Measurements from ENCODE around the gene C4orf50.

C4orf50 gene

DNA sequence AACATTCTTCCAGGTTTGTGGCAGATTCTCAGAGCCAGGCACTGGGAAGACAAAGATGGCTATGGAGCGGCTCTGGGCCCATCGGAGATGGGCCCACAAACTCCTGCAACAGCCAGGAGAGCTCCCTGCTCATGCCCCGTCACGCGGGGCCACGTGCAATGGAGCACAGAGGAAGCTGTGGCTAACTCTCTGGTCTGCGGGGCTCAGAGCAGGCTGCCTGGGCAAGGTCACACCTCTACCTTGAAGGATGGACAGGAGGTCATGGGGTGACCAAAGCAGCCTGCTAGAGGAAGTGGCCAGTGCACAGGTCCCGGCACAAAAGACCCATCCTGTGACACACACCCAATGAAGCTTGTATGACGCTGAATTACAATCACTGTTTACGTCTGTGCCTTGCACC lies 45.2 kb downstream of the C4orf50 start:
- H3K4me3 ChIP-seq (ENCODE audit: low read depth, low read length), result no peak overlapping the region
- TF ChIP-seq, protein P1, sequence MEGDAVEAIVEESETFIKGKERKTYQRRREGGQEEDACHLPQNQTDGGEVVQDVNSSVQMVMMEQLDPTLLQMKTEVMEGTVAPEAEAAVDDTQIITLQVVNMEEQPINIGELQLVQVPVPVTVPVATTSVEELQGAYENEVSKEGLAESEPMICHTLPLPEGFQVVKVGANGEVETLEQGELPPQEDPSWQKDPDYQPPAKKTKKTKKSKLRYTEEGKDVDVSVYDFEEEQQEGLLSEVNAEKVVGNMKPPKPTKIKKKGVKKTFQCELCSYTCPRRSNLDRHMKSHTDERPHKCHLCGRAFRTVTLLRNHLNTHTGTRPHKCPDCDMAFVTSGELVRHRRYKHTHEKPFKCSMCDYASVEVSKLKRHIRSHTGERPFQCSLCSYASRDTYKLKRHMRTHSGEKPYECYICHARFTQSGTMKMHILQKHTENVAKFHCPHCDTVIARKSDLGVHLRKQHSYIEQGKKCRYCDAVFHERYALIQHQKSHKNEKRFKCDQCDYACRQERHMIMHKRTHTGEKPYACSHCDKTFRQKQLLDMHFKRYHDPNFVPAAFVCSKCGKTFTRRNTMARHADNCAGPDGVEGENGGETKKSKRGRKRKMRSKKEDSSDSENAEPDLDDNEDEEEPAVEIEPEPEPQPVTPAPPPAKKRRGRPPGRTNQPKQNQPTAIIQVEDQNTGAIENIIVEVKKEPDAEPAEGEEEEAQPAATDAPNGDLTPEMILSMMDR (IDR thresholded peaks at IDR 0.05; ENCODE audit: insufficient read depth, low read length, missing control alignments), result no peak
- POLR2A ChIA-PET, result no interaction called here
- CTCF ChIA-PET, result interaction anchor here (0.6 kb wide), 1 partner anchor 25 kb away, joined by 3 read pairs; no protein-coding TSS in a partner anchor
- DNase-seq (ENCODE audit: low read depth, low spot score), result no peak

DNA sequence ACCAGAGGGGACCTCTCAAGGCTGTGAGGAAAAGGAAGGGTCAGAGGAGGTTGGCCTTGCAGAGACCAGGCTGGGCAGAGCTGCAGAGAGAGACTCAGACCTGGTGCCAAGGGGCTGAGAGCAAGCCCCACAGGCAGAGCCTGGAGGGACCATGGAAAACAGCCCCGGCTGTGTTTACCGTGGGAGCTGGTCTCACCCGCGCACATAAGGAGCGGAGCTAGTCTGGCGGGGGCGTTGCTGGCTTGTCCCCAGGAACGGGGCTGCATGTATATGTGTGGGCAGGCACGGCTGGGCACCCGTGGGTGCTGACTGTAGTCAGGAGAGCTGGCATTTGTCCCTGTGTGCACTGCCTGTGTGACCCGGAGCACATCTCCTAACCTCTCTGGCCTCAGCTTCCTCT lies 45.7 kb downstream of the C4orf50 start:
- TF ChIP-seq, protein P1 (IDR thresholded peaks at IDR 0.05; ENCODE audit: insufficient read depth, low read length, missing control alignments), result no peak
- ChIA-PET CTCF (interaction anchor here (0.6 kb wide), 1 partner anchor 25 kb away, joined by 3 read pairs; no protein-coding TSS in a partner anchor), POLR2A (no interaction called here)
- no peak overlapping the region for H3K4me3 ChIP-seq (ENCODE audit: low read depth, low read length)
- no peak for DNase-seq (ENCODE audit: low read depth, low spot score)

DNA sequence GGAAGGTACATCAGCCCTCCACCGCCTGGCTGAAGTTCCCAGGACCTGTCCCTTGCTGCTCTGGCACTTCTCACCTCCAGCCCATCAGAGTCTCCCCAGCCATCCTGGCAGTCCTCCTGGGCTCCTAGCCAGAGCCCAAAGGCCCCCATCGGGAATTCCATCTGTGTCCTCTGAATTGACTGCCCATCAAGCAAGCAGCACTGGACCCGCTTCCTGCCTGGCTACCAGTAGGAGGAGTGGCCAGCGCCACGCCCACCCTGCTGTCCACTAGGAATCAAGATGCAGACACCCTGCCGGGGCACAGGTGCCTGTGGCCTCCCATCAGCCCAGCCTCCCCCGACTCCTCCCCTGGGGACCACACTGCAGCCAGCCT lies 47.2 kb downstream of the C4orf50 start:
- CTCF ChIA-PET, result no interaction called here
- TF ChIP-seq, protein P1 (IDR thresholded peaks at IDR 0.05; ENCODE audit: insufficient read depth, low read length, missing control alignments), result no peak
- POLR2A ChIA-PET, result no interaction called here
- DNase-seq (ENCODE audit: low read depth, low spot score), result no peak
- no peak overlapping the region for H3K4me3 ChIP-seq (ENCODE audit: low read depth, low read length)

DNA sequence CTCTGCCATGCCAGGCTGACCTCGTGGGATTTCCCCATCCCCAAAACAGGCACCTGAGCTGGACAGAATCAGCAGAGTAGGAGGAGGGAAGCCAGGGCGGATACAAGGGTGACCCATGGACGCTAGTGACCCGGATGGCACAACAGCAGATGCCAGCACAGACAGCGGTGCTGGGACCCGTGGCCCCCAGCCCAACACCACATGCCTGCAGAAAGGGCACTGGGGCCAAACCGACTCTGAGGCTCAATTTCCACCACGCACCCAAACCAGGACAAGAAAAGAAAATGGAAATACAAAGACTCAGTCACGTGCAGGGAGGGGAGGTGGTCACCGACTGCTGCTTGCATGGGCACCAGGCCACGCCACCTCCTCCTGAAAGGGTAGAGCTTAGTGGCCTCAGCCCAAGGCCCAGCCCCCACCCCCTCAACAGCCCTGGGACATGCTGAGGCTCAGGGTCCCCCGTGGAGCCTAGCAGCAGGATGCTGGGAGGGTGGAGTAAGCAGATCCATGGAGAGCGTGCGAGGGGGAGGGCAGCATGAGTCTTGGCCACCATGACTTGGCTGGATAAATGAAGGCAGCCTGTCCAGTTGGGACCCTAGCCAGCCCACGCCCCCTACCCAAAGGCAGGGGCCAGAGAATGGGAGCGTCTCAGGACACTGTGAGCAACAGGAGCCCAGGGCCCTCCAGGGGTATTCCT lies 47.7 kb downstream of the C4orf50 start:
- CTCF ChIA-PET, result interaction anchor here (1.4 kb wide), 1 partner anchor 28 kb away, joined by 3 read pairs; no protein-coding TSS in a partner anchor

DNA sequence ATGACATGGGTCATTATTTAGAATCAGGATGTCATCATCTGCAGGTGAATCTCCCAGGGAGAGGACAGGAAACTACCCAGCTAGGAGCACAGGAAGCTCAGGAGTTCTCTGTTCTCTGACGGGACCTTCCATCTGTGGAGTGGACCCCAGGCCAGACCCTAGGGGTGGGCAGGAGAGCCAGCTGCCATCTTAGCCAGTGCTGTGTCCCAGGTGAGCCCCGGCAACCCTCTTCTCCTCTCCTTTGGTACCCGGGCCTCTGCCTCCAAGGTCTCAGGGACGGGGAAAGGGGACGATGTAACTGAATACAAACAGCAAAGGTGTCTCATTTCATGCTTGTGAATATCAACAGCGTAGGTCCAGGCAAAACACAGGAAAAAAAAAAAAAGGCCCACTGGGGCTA lies 48.5 kb downstream of the C4orf50 start:
- POLR2A ChIA-PET, result no interaction called here
- no peak for DNase-seq (ENCODE audit: low read depth, low spot score)
- CTCF ChIA-PET, result interaction anchor here (1.4 kb wide), 1 partner anchor 28 kb away, joined by 3 read pairs; no protein-coding TSS in a partner anchor

More for the DNA sequence above, 47.7 kb downstream of the C4orf50 start:
- DNase-seq (ENCODE audit: low read depth, low spot score), result no peak
- POLR2A ChIA-PET, result no interaction called here
- H3K4me3 ChIP-seq (ENCODE audit: low read depth, low read length), result no peak overlapping the region
- TF ChIP-seq, protein P1 (IDR thresholded peaks at IDR 0.05; ENCODE audit: insufficient read depth, low read length, missing control alignments), result no peak

DNA sequence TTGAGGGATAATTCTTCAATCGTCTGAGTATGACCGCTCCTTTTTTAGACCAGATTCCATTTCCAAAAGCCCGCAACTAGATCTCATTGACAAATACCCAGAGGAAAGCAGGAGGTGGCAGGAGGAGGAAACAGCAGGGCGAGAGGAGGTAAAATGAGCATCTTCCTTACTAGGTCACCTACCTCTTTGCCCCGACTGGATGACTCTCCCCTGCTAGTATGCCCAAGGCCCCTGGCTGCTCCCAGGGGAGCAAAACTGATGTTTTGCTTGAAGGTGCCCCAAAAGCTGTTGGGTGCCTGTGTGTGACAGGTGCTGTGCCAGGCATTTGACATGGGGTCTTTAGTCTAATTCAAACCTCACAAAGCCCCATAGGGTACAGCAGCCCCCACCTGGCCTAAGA lies 48.9 kb downstream of the C4orf50 start:
- CTCF ChIA-PET, result interaction anchor here (1.4 kb wide), 1 partner anchor 29 kb away, joined by 3 read pairs; no protein-coding TSS in a partner anchor
- POLR2A ChIA-PET, result no interaction called here
- H3K4me3 ChIP-seq (ENCODE audit: low read depth, low read length), result no peak overlapping the region
- TF ChIP-seq, protein P1 (IDR thresholded peaks at IDR 0.05; ENCODE audit: insufficient read depth, low read length, missing control alignments), result no peak
- DNase-seq (ENCODE audit: low read depth, low spot score), result no peak

More for the DNA sequence above, 48.5 kb downstream of the C4orf50 start:
- TF ChIP-seq, protein P1 (IDR thresholded peaks at IDR 0.05; ENCODE audit: insufficient read depth, low read length, missing control alignments), result no peak
- H3K4me3 ChIP-seq (ENCODE audit: low read depth, low read length), result no peak overlapping the region

Data from AG04449 (cell line).